ENCODE data around the gene CCNB1IP1.
A peak's percentile ranks its signal among the peaks of the same experiment; 100 is the strongest.

- no peak for TF ChIP-seq CTCF (IDR thresholded peaks at IDR 0.05 in 2 of 3, conservative IDR thresholded peaks at IDR 0.05 in 1 of 3; ENCODE audit: borderline replicate concordance in 1 of 3, insufficient read depth in 1 of 3, low read depth in 2 of 3, low read length in 2 of 3)
- TF ChIP-seq SP1 (IDR thresholded peaks at IDR 0.05; ENCODE audit: low read depth), result 0 out of 2 replicates have a peak, but pooled peaks have one; percentile 9
- no peak for TF ChIP-seq POLR2A (IDR thresholded peaks at IDR 0.05; ENCODE audit: borderline replicate concordance, extremely low read depth, insufficient read depth, insufficient read length)
- TF ChIP-seq EGR1 (IDR thresholded peaks at IDR 0.05; ENCODE audit: low read depth), result no peak
- no peak for TF ChIP-seq SIN3A (IDR thresholded peaks at IDR 0.05; ENCODE audit: low read depth)
- no peak for TF ChIP-seq EZH2 (IDR thresholded peaks at IDR 0.05)
- TF ChIP-seq ELF1 (IDR thresholded peaks at IDR 0.05; ENCODE audit: borderline replicate concordance, low read depth), result no peak
- TF ChIP-seq FOSL1 (IDR thresholded peaks at IDR 0.05; ENCODE audit: low read depth), result no peak
- TF ChIP-seq EZH2phosphoT487 (IDR thresholded peaks at IDR 0.05; ENCODE audit: borderline replicate concordance), result no peak
- no peak for TF ChIP-seq YY1 (IDR thresholded peaks at IDR 0.05; ENCODE audit: extremely low read depth, insufficient replicate concordance, low read depth, low read length)
These were observed 70.4 kb downstream of the CCNB1IP1 start for GRCh38 chr14:20262642-20263128.
